K562 (cell line): Measurements from ENCODE around the gene HSP90AA1.

Source experiments
- CTCF ChIP-seq, 3 experiments: IDR thresholded peaks in 2 of 3; conservative IDR thresholded peaks in 1 of 3; 2 replicates each; pipeline ENCODE4 v1.5.1; 2011 to 2012; ENCODE audit warnings: low read length in 3 of 3, mild to moderate bottlenecking in 3 of 3, control low read depth in 2 of 3, improper control_type of control experiment in 1 of 3, inconsistent platforms in 1 of 3, low read depth in 1 of 3, mixed read lengths in 1 of 3, moderate library complexity in 1 of 3; ENCODE audit not compliant: insufficient read depth in 2 of 3
- FOXK2 ChIP-seq, 2 experiments: fragments of 450-650 bp; IDR thresholded peaks in 1 of 2; conservative IDR thresholded peaks in 1 of 2; 2 replicates each; pipeline ENCODE4 v1.6.1; 2016; ENCODE audit warnings: low read depth in 2 of 2, mild to moderate bottlenecking in 1 of 2

GRCh38 chr14:102116361-102117180, 29.7 kb upstream of the HSP90AA1 start:
- no peak for TF ChIP-seq FOXK2 (conservative IDR thresholded peaks at IDR 0.05 in 1 of 2, IDR thresholded peaks at IDR 0.05 in 1 of 2; ENCODE audit: low read depth in 2 of 2)
- TF ChIP-seq CTCF (IDR thresholded peaks at IDR 0.05 in 2 of 3, conservative IDR thresholded peaks at IDR 0.05 in 1 of 3; ENCODE audit: insufficient read depth in 2 of 3, low read depth in 1 of 3, low read length in 3 of 3), result no peak
